Effector CD8-positive, alpha-beta T cell (primary cell): ENCODE measurements around the gene OSTC.
A peak's percentile ranks its signal among the peaks of the same experiment; 100 is the strongest.

Source experiments
- DNase-seq: peaks from one replicate; lab custom pipeline; 2025; lab: John Stamatoyannopoulos, UW
- total RNA-seq, 4 experiments: gene quantifications; one replicate each; lab custom pipeline; 2026; lab: John Stamatoyannopoulos, UW

Gene OSTC
- total RNA-seq = 27.7 to 60.8 (median 36.6) reads per million in 4 experiments

DNA sequence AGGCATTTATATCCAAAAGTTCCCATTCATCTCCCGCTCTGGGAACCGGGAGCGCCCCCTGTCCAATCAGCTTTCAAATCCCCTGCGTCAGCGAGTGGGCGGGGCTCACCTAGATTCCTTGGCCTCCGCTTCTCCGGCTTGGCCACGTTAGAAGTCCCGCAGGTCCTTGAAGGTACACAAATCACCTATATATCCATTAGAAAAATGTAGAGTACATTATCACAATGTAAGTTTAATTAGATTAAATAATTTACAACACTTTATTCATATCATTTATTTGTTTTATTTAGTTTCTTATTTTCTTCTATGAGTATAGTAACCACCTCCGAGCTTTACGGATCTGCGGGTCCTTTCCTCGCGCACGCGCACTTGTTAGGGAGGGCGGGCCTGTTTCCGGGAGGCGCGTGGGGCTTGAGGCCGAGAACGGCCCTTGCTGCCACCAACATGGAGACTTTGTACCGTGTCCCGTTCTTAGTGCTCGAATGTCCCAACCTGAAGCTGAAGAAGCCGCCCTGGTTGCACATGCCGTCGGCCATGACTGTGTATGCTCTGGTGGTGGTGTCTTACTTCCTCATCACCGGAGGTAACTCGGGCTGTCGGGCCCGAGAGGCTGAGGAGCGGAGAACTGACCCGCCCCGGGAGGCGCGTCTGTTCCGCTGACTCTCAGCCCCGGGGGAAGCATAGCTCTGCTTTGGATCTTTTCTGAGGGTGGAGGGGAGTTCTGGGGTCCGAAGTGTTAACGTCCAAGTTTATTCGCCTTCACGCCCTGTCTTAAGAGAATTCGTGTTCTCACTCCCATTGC, at the start of gene OSTC:
Gene OSTC, plus strand, starts transcription at position 388 of the 802 bp plus-strand sequence. Its CDS starts 57 bp downstream, at position 445.
- peak; percentile 89 for DNase-seq

DNA sequence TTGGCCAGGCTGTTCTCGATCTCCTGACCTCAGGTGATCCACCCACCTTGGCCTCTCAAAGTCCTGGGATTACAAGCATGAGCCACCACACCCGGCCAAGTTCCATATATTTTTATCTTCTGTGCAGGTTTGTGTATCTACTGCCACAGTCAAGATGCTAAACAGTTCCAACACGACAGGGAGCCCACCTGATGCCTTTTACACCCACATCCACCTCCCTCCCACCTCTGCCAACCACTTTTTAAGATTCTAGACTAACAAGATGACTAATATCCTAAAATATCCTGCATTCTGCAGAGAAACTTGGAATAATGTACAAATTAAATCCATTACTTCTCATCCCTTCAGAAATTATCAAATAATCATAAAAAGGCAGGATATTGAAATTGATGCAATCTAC, 49.3 kb upstream of the OSTC start:
- DNase-seq = no peak

DNA sequence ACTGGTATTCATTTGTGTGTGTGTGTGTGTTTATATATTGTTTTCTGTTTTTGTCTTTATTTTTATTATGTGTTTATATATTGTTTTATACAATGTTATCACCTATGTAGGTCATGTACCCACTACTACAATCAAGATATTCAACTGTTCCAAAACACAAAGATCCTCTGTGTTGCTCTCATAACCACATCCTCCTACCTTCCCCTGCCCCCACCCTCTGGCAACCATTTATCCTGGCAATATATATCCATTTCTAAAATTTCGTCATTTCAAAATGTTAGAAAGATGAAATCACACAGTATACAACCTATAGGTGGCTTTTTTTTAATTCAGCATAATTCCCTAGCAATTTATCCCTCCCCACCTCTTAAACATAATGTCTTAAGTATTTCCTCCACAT, 48.9 kb upstream of the OSTC start:
- no peak for DNase-seq

DNA sequence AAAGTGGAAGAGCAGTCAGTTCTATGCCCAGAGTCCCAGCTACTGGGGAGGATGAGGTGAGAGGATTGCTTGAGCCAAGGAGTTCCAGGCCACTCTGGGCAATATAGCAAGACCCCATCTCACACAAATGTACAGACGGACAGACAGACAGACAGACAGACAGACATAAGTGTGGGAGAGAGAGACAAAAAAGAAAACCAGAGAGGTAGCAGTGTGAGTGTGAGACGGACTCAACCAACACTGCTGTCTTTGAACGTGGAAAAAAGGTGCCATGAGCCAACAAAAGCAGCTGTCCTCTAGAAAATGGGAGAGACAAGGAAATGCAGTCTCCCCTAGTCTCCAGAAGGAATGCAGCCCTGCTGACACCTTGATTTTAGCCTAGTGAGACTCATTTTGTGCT, 48.2 kb upstream of the OSTC start:
- DNase-seq = no peak

DNA sequence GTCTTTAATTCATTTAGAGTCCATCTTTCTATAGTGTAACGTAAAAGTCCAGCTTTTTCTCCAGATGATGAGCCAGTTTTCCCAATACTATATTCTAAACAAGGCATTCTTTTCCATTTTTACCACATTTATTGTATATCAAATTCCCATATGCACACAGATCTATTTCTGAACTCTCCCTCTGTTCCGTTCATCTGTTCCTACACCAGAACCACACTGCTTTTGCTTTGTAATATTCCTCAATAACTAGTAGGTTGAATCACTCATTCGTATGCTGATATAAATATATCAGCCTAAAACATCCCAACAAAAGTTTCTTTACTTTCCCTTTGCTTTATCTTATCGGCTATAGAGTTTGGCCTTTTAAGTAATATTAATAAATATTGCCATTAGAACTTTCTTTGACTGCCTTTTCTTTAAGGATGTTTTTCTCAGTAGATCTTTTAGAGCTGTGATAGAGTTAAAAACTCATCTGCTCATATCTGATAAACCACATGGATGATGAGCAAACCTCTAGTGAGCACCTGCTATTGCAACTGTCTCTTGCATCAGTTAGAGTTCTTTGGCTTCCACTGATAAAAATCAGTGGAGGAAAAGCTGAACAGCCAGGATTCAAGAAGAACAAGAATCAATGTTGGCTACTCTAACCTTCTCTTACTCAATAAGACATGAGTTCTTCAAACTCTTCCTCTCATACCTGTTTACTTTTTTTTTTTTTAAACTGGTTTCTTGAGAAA, 43.2 kb upstream of the OSTC start:
- no peak for DNase-seq

DNA sequence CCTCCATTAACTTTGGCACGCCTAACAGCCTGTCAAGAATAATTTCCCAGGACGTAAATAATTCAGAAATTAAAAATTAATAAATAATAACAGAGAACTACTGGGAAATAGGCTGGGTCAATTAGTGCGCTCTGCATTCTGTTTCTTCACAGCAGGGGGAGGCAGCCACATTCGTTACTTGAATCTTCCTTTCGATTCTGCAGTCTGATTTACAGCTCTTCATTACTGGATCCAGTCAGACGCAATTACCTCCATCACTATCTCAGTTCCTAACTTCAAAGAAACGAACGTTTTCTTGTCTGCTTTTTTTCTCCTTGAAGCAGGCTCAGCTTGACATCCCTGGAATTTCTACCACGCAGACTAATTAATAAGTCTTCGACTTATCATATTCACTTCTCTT, 39.0 kb upstream of the OSTC start:
- no peak for DNase-seq

DNA sequence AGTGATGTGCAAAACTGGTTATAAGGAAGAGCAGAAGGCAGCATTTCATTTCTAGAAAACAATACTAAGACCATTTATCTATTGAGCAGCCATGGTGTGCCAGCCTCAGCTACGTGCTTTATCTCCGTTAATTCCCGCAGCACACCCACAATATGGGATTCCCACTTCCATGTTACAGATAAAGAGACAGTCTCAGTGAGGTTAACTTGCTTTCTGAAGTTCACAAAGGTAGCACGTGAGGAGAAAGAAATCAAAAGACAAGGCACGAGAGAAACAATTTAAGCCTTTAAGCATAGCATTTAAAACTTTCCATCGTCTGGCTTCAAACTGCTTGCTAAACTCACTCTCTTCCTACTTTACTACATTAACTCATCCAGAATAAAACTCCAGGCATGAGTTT, 38.0 kb upstream of the OSTC start:
- no peak for DNase-seq

DNA sequence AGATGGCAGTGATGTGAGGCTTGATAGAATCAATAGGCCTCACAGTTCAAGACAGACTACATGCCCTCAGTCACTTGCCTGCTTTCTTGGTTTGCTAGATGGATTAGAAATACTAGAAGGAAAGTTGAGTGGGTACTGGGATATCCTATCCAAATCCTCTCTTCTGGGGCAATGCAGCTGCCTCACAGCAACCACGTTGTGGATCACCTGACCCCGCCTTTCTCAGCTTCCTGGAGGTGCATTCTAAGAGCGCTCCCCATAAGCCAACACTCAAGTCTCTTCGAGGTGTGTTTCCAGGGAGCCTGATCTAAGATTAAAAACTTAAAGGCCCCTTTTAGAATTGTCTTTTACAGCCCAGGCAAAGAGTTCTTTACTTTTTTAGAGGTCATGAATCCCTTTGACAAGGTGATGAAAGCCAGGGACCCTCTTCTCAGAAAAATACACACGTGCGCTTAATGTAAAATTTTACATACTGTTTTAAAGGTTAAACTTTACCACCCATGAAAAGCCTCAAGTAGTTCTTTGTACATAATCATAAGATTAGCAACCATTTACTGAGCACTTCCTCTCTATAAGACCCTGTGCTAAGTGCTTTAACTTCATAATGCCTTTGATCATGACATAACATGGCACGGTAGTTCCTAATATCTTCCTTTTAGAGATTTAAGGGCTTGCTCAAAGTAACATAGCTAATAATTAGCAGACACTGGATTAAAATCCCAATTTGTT, 30.9 kb upstream of the OSTC start:
- no peak for DNase-seq

DNA sequence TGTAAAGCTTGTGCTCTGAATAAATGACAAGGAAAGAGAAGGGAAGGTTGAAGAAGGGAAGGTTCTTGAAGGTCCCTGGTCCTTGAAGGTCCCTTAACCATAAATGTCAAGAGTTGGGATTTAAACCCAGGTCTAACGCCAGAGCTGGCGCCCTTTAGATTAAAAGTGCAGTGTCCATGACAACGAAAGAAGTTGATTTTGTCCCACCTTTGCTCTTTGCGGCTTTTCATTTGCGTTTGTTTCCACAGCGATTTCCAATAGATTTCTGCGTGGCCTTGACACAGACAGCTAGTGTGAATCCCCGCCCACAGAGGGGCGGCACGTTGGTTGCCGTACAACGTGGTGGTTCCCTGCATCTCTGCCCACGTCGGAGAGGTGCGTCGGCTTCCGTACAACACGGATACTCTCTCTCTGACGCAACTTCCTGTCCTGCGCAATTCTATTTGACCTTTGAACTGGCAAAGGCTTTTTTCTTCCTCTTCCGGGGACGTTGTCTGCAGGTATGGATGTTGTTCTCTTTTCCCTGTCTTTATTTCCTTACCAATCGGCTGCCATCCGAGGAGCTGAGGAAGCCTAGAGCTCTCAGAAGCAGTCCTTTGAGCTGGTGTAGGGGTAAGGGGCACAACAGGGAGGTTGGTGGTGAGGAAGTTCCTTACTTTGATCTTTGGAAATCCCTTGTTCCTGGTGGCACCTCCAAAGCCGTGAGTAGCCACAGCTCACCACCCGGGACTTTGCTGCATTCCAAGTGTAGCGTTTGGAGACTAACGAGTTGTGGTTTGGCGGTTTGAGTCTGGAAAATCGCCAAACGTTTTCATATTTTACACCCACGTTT, 30.1 kb upstream of the OSTC start, which contains the start of gene RPL34:
Gene RPL34, plus strand, starts transcription at position 476 of the 832 bp plus-strand sequence. CDS start 1,384 bp downstream, outside the sequence.
- peak; percentile 93 for DNase-seq

DNA sequence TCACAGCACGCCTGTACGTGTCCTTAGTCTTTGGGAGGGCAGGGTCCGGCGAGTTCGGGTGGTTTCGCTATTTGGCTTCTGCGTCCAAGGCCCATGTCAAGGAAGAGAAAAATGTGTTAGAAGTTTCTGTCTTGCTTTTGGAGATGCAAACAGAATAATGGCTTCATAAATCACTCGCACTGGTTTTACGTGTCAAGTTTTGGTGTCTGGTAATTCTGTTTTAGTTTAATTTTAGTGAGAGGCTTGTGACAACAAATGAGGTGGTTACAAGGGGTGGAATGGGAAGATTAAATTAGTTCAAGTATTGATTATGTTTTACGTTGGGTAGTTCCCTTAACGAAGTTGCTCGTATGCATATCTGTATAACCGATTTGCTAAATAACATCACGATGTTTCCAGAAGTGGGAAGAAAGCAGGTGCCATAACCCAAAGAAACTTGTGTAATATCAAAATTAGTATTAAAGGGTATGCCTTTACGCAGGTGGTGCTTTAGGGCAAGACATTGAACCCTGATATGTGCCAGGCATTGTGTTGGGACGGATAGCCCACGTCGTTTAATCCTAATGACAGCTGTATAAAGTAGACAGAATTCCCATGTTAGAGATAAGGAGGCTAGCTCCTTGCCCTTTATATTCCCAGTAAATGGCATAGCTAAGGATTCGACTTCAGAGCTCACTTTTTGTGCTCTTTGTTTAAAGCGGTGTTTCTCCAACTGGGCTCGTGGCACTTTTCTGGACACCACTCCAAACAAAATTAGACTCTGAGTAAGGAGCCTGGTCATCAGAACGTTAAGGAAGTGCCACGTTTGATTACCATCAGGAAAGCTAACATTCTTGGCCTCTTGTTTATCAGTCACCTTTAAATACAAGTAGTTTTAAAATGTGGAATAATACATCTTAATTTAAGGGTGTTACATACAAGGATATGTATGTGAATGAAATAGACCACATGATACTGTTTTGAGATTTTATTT, 29.2 kb upstream of the OSTC start:
- DNase-seq = no peak

DNA sequence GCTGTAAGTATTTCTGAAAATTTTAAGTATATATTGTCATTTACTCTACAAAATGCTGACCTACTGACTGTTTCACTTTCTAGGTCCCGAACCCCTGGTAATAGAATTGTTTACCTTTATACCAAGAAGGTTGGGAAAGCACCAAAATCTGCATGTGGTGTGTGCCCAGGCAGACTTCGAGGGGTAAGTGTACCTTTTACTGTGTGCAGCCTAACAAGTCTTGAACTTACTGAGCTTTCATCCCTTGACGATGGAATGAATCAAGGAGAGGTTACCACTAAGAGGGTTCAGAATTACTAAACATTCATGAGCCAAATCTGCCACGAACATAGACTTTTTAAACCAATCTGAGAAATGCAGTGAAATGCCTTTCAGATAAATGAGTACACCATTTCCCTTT, 28.4 kb upstream of the OSTC start:
- DNase-seq = no peak

DNA sequence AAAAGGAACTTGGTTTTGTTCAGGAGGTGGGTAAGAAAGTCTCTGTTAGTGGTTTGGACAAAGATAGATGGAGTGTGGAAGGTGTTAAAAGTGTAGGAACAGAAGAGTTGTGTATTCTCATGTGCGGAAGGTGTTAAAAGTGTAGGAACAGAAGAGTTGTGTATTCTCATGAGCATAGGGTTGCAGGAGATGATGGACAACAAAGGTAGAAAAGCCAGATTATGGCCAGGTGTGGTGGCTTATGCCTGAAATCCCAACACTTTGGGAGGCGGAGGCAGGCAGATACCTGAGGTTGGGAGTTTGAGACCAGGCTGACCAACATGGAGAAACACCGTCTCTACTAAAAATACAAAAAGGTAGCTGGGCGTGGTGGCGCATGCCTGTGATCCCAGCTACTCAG, 27.6 kb upstream of the OSTC start:
- no peak for DNase-seq

DNA sequence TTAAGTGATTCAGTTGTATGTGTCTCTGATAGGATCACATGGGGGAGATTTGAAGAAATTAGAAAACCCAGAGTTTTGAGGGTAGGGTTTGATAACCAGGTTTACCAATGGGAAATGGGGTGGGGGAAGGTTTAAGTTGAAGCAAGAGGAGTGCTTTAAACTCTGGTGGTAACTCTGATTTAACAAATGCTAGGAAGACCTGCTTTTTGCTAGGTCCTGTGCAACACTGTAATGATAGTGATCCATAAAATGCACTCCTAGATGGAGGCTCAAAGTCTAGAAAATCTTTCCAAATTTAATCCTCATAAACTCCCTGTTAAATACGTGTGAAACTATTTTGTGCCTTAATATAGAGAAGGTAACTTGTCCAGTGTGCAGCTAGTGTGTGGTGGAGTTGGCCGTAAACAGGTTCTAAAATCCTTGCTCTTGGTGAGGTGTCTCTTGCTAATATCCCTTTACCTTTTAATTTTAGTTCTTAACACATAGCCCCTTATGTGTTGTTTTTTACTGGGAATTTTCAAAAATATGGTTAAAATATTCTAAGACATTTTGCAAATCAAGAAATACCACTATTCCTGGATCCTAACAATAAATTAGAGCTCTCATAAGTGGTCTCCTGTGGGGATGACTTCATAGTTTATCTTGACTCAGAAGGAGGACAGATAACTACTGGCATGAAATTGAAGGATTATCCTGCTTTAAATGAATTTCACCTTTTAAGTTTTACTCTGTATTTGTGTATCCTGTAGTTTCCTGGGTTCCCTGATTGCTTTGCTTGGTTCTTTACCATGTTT, 25.9 kb upstream of the OSTC start:
- DNase-seq = no peak

DNA sequence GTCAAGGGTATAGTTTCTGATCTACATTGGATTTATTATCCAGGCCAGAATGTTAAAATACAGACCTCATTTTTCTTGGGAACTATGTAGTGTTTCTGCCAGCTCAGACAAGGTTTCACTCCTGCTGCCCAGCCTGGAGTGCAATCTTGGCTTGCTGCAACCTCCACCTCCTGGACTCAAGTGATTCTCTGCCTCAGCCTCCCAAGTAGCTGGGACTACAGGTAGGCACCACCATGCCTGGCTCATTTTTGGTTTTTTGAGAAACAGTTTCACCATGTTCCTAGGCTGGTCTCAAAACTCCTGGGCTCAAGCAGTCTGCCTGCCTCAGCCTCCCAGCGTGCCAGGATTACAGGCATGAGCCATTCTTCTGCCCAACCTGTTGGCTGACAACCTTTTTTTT, 24.3 kb upstream of the OSTC start:
- no peak for DNase-seq

DNA sequence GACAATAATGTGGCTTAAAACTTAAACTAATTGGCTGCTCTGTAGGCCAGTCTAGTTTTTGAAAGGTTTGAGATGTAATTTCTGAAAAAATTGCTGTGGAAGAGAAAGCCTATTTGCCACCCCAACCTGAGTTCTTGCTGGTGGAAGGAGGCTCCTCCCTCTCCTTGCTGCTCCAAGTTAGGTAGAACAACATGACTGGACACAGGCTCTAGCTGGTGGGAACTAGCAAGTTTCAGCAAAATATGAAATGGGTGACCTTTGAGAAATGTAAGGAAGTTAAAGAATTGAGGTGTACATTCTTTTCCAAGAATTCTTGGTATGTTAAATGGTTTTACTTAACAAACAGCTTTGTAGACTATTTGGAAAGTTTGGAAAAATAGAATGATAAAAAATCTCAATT, 22.0 kb upstream of the OSTC start:
- DNase-seq = no peak

DNA sequence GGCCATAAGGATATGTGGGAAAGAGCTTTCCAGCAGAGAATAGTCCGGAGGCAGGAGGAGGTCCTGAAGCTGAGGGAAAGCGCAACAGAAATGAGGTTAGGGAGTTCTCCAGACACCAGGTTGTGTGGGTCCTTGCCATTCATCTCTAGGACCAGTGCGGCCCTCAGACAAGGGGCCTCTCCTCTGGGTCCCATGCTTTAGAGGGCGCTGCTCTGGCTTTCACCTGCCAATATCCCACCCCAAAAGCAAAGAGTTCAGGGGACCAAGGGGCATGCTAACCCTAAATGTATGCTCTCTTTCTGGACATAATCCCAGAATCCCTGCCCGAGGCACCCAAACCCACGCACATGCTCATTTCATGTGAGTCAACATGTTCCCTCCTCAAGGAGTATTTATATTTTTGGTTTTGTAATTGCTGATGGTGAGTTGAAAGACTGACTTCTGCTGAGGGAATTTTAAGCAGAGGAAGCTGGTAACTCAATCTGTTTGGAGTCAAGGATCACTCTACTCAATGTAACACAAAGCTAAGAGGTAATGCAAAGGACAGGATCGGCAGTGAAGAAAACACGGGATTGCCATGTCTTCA, 15.2 kb upstream of the OSTC start:
- DNase-seq = no peak

DNA sequence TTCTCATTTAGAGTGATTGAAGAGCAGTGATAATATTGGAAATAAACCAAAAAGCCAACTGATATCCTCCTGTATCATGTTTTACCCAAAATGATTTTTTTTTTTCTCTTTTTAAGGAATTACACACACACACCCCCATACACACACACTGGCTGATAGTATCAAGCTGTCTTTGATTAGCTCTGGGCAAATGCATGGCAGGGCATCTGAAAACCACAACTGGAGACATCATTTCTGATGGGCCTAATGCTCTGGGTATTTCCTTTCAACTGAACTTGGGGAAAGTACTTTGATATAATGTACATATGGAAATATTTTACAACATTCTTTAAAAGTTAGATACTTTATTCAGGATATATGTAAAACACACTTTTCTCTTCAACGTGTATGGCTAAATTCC, 14.2 kb upstream of the OSTC start:
- no peak for DNase-seq

DNA sequence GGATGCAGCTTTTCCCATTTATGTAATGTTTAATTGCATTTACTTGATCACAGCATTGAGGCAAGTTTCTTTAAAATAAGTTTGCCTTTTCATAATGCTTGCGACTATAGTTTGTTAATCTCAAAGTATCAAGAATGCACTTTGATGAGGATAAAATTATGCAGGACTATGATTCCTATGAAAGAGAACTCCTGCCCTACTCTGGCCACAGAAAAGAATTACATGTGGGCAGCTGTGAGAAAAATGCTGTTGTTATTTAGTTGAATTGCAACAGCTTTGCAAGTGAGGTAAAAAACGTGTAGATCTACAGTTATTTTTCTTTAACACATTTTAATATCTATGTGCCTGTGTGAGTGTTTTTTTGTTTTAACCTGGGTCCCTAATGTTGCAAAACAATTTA, 12.5 kb upstream of the OSTC start:
- DNase-seq = no peak

DNA sequence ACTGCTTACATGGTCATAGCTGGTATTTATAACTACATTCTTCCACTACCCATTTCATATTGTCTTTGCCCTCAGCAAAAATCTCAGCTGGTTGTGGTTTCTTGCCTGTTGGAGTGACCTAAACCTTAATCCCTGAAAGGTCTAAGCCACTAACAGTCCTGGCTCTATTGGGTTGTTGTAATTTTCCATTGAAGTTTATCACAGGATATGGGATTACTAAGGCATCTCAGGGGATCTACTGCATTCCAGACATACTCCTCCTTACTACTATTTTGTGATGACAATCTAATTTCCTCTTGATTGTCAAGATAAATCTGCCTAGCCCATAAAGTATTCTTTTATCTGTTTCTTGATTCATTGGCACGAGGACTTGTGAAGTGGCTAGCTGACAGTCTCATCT, 6.2 kb upstream of the OSTC start:
- DNase-seq = no peak
